ENCODE data around the gene FRG2.

Gene FRG2

GRCh38 chr4:189979196-189980047, 47.6 kb downstream of the FRG2 start:
- no peaks in the 10 kb centered on the region for H3K9me3 ChIP-seq (ENCODE audit: control insufficient read depth in 2 of 2, low read length in 2 of 2)
- no peak overlapping the region for H3K27ac ChIP-seq (ENCODE audit: low read depth in 2 of 2, low read length in 2 of 2)
- H3K36me3 ChIP-seq (ENCODE audit: control insufficient read depth in 2 of 2, insufficient read depth in 2 of 2, low read length in 2 of 2): no peaks in the 10 kb centered on the region
- no peaks in the 10 kb centered on the region for H3K4me1 ChIP-seq (ENCODE audit: control insufficient read depth in 2 of 2, insufficient read depth in 2 of 2, low read length in 2 of 2)
- no peak overlapping the region for H3K9ac ChIP-seq (ENCODE audit: low read depth in 1 of 2, low read length in 2 of 2)
- H3K4me3 ChIP-seq (ENCODE audit: low read length in 2 of 2): no peak overlapping the region
- H3K27me3 ChIP-seq (ENCODE audit: control insufficient read depth in 2 of 2, insufficient read depth in 2 of 2, low read length in 2 of 2): no peaks in the 10 kb centered on the region
